Measurements from ENCODE around the gene RRBP1.

The RRBP1 gene

GRCh38 chr20:17679941-17680835 is 1.9 kb downstream of the RRBP1 start:
- no peak for DNase-seq

- no peak for DNase-seq
Observed at GRCh38 chr20:17678886-17679285, 3.2 kb downstream of the RRBP1 start.

DNA sequence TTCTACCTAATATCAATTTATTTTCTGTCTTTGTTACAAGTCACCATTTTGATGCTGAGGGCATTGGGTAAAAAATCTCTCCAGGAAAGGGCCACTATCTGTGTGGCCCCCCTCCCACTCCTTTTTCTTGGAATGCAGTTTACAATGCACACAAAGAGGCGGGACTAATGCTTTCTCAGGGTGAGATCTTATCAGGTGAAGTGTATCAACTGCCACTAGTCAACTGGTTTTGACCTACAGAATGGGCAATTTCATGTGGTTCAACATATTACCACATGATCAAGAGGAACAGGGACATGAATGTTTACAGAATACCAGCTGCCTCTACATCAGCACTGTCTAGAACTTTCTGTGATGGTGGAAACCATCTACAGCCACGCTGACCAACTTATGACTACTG is 3.7 kb downstream of the RRBP1 start:
- DNase-seq, result no peak

GRCh38 chr20:17676942-17677341 is 5.1 kb downstream of the RRBP1 start:
- DNase-seq, result no peak

DNA sequence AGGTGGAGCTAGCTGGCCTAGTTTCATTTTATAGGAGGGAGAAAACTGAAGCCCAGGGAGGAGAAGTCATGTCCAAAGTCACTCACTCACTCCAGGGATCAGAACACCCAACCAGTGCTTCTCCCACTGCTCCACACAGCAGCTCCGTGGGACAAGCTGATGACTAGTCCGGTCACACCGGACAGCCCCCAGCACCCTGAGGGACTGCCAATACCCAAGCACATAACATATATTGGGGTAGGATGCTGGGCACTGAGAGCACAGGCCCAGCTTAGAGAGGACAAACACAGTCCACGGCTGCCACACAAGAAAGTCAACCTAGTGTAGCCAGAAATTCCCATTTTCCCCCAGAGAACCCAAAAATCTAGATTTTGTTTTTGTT is 5.7 kb downstream of the RRBP1 start:
- DNase-seq, result no peak

DNA sequence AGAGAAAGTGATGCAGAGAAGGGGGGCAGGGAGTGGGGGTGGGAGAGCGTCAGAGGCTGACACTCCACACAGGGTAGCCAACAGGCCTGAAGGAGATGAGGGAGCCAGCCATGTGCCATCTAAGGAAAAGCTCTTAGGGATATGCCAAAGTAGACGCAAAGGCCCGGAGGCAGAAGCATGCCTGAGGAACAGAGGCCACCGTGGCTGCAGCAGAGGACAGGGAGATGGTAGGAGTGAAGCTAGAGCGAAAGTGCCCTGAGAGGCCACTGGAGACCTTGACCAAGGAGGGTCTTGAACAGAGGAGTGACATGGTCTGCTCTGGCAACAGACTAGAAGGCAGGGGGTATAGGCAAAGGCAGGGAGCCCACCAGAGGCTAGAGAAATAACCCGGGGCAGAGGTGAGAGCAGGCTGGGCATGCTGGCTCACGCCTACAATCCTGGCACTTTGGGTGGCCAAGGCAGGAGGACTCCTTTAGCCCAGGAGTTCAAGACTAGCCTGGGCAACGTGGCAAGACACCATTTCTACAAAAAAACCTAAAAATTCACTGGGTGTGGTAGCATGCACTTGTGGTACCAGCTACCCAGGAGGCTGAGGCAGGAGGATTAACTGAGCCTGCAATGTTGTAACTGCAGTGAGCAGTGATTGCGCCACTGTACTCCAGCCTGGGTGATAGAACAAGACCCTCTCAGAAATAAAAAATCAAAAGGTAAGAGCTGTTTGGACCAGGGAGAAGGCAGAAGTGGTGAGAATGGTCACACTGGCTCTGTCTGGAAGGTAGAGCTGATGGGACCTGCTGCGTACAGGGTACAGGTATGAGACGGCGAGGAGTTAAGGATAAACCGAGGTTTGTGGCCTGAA is 6.3 kb downstream of the RRBP1 start:
- DNase-seq, result no peak

GRCh38 chr20:17674722-17675518 is 7.1 kb downstream of the RRBP1 start:
- no peak for DNase-seq

- no peak for DNase-seq
Observed at GRCh38 chr20:17673084-17673483, 9.0 kb downstream of the RRBP1 start.

- no peak for DNase-seq
Observed at GRCh38 chr20:17671565-17671964, 10.5 kb downstream of the RRBP1 start.

GRCh38 chr20:17671011-17671410 is 11.0 kb downstream of the RRBP1 start:
- DNase-seq, result no peak

- no peak for DNase-seq
Observed at GRCh38 chr20:17669306-17669931, 12.6 kb downstream of the RRBP1 start.

DNA sequence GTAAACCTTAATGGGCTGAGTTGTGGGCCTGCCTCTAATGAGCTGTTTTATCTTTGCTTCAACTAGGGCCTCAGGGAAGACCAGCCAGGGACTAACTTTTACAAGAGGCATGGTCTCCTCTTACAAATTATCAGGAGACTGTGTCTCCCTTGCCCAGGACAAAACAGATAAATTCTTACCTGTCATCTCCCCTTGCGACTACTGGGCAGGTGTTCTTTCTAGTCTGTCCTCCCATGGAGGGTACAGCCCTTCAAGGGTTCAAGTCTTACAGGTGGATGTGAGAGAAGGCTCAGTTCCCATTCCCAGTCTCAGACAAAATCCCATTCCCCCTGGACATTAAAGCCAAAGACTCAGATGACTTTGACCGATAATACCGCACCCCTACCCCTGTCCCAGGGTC is 13.6 kb downstream of the RRBP1 start:
- DNase-seq, result no peak

DNA sequence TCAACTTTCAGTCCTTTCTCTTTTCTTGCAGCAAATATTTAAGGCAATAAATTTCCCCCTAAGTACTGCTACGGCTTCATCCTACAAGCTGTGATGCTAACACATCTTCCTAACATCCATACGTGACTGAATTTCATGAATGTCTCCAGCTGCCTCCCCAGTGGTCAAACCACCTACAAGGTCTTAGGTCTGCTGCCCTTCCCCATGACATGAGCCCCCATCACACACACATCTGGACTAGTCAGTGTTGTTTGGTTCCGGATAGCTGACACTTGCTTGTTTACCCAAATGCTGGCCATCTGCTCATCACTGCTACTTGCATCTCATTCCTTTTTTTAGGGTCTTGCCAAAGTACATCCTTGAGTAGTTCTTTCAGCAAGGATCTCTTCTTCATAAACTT is 14.6 kb downstream of the RRBP1 start:
- DNase-seq, result no peak

GRCh38 chr20:17666481-17666880 is 15.6 kb downstream of the RRBP1 start:
- no peak for DNase-seq

GRCh38 chr20:17665756-17666155 is 16.3 kb downstream of the RRBP1 start:
- no peak for DNase-seq

DNA sequence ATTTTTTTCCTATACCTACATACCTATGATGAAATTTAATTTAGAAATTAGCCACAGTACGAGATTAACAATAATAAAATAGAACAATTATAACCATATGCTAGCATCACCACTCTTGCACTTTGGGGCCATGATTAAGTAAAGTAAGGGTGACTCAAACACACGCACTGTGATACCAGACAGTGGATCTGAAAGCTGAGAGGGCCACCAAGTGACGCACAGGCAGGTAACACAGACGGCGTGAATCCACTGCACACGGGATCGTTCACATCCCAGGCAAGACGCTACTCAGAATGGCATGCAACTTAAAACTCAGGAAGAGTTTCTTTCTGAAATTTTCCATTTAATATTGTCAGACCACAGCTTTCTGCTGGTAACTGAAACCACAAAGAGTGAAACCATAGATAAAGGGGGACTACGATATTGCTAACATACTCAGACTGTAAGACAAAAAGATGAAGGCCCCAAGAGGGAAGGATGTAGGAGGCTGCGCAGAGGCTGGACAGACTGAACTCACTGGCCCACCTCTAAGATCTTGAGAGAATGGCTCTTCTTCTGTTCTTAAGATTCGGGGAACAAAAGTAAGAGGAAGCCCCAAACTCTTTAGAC is 17.9 kb downstream of the RRBP1 start:
- peak; percentile 16 for DNase-seq

- DNase-seq, result no peak
Observed at GRCh38 chr20:17663486-17663885, 18.6 kb downstream of the RRBP1 start.

DNA sequence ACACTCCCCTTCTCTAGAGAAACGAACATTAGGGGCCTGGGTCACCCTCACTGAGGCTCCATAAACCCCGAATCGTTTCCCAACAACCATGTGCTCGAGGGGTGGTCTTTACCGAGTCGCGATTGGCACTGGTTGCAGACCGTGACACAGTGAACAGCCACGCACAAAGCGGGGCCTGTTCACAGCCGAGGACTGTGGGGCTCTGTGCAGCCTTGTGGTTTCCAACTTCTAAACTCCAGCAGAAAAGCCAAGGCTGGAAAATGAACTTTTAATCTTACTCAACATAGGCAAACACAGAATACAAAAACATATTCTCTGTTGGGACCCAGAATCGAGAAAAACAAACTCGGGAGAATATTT is 19.0 kb downstream of the RRBP1 start:
- no peak for DNase-seq

DNA sequence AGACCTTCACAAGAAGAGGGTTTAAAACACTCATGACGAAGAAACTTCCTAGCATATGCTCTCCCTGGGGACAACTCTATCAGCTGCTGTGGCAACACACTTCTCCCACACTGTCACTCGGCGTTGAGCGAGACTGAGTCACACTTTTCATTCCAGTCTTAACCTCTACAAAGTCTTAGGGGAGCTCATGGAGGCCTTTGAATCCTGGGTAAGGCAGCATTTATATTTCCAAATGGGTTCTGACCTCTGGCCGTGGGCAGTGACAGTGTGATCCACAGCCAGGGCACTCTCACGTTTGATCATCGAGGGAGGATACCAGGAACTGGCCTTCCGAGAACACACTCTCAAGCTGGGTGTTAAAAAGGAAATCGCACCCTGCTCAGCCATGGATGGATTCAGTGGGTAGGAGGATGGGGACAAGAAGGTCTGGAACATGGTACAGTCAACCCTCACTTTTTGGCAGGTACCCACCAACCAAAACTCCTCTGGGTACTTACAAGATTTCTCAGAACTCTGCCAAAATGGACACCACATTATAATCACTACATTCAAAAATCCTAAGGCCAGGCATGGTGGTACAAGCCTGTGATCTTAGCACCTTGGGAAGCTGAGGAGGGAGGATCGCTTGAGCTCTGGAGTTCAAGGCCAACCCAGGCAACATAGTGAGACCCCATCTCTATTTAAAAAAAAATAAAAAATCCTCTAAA is 19.6 kb downstream of the RRBP1 start:
- no peak for DNase-seq

- no peak for DNase-seq
Observed at GRCh38 chr20:17661121-17661744, 20.8 kb downstream of the RRBP1 start.

- no peak for DNase-seq
Observed at GRCh38 chr20:17660667-17661066, 21.4 kb downstream of the RRBP1 start.
